Activated CD4-positive, alpha-beta T cell treated with anti-CD3 and anti-CD28 coated beads, Interleukin-2, amount 50 U/mL, for 24 hours (primary cell): ENCODE data around the gene PNRC1.
"Not testable (repeated sequence)": the region's sequence is repeated elsewhere in the genome, so short reads cannot be mapped to it uniquely, and the experiment has no call there.

Experiments
- DNase-seq, 2 donors: peaks; one replicate each; pipeline ENCODE4 v3.0.0-alpha.2; 2020; ENCODE audit warnings: low read depth in 1 of 2, low spot score in 1 of 2

PNRC1 gene

GRCh38 chr6:89058627-89059026, 21.9 kb upstream of the PNRC1 start:
- DNase-seq, result no peak

- DNase-seq, result no peak
Measured at GRCh38 chr6:89059227-89059626, 21.3 kb upstream of the PNRC1 start.

- no peak for DNase-seq
Measured at GRCh38 chr6:89063881-89064280, 16.7 kb upstream of the PNRC1 start.

- not testable (repeated sequence) for DNase-seq
Measured at GRCh38 chr6:89064931-89065330, 15.6 kb upstream of the PNRC1 start.

GRCh38 chr6:89066121-89066520, 14.4 kb upstream of the PNRC1 start:
- not testable (repeated sequence) for DNase-seq

- DNase-seq, result no peak
Measured at GRCh38 chr6:89066940-89067646, 13.5 kb upstream of the PNRC1 start.

GRCh38 chr6:89067796-89068195, 12.8 kb upstream of the PNRC1 start:
- DNase-seq, result no peak

GRCh38 chr6:89068695-89069094, 11.9 kb upstream of the PNRC1 start:
- DNase-seq, result no peak

GRCh38 chr6:89069536-89070163, 10.9 kb upstream of the PNRC1 start:
- no peak for DNase-seq

GRCh38 chr6:89071036-89071435, 9.5 kb upstream of the PNRC1 start:
- DNase-seq, result no peak

- DNase-seq, result no peak
Measured at GRCh38 chr6:89073014-89073620, 7.4 kb upstream of the PNRC1 start.

- no peak for DNase-seq
Measured at GRCh38 chr6:89073840-89074239, 6.7 kb upstream of the PNRC1 start.

- peak in 1 of 2 donors; percentile 37 for DNase-seq
Measured at GRCh38 chr6:89079511-89080234, 878 bp upstream of the PNRC1 start.

GRCh38 chr6:89081129-89081422, 525 bp downstream of the PNRC1 start:
- no peak for DNase-seq

- DNase-seq, result peak; percentile 96 to 98
Measured at GRCh38 chr6:89081423-89082322, 1.1 kb downstream of the PNRC1 start.

- peak in 1 of 2 donors; percentile 16 for DNase-seq
Measured at GRCh38 chr6:89082486-89082891, 1.9 kb downstream of the PNRC1 start.

- DNase-seq, result no peak
Measured at GRCh38 chr6:89084542-89084941, 4.0 kb downstream of the PNRC1 start.

GRCh38 chr6:89084954-89085353, 4.4 kb downstream of the PNRC1 start:
- no peak for DNase-seq

- DNase-seq, result no peak
Measured at GRCh38 chr6:89085409-89086205, 5.1 kb downstream of the PNRC1 start.

GRCh38 chr6:89087881-89088280, 7.3 kb downstream of the PNRC1 start:
- DNase-seq, result no peak
